NCI-H526 treated with DMSO at 0.1 percent for 48 hours (cell line): Measurements from ENCODE around the gene TRIP13.
"Not testable (repeated sequence)": the region's sequence is repeated elsewhere in the genome, so short reads cannot be mapped to it uniquely, and the experiment has no call there.

Experiments used
- DNase-seq: peaks from one replicate; lab custom pipeline; 2025; lab: John Stamatoyannopoulos, UW

Gene TRIP13

DNA sequence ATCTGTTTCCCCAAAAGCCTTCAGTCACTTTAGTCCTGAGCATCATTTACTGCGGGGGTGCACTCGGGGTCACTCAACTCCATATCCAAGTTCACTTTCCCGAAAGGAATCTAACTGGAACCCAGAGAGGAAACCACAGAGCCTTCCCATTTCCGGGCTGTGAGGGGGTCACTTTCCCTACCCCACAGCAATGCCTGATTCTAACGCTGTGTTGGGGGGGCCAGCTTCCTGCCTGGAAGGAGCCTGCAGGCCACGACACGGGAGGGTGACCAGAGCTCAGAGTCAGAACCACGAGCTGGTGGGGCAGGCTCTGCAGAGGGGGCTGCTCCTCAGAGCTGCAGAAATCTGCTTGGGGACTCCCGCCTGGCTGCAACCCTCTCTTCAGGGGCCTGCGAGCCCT, 20.4 kb upstream of the TRIP13 start:
- no peak for DNase-seq

DNA sequence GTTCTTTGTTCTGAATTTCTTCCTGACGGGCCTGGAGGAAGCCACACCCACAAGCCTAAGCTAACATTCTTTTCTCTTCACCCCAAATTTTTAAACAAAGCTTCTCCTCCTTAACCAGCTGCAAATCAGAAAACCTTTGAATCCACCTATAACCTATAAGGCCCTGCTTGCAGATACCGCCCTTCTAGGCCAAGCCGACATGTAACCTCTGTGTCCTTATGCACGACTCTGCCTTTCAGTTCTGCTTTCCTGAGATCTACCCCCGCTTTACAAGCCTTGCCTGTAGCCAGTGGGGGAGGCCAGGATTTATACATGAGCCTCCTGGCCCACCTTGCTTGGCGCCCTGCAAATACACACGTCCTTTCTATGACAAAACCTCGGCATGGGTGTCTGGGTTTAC, 19.4 kb upstream of the TRIP13 start:
- DNase-seq = no peak

DNA sequence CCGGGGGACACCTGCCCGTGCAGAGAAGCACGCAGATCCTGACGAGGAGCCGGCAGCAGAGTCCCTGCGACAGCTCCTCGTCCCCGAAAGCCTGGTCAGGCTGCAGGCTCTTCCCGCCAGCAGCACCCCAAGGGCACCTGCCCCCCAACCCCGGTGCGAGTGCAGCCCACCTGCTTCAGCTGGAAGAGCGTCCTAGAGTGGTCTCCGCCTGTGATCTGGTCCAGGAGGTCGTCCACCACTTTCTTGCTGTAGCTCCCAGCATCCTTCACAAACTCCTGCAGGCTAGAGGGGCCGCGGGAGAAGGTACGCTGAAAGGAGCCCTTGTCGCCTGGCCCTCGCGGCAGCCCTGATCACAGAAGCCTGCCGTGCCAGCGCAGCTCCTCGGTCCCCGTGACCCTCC, 16.8 kb upstream of the TRIP13 start:
- DNase-seq = no peak

DNA sequence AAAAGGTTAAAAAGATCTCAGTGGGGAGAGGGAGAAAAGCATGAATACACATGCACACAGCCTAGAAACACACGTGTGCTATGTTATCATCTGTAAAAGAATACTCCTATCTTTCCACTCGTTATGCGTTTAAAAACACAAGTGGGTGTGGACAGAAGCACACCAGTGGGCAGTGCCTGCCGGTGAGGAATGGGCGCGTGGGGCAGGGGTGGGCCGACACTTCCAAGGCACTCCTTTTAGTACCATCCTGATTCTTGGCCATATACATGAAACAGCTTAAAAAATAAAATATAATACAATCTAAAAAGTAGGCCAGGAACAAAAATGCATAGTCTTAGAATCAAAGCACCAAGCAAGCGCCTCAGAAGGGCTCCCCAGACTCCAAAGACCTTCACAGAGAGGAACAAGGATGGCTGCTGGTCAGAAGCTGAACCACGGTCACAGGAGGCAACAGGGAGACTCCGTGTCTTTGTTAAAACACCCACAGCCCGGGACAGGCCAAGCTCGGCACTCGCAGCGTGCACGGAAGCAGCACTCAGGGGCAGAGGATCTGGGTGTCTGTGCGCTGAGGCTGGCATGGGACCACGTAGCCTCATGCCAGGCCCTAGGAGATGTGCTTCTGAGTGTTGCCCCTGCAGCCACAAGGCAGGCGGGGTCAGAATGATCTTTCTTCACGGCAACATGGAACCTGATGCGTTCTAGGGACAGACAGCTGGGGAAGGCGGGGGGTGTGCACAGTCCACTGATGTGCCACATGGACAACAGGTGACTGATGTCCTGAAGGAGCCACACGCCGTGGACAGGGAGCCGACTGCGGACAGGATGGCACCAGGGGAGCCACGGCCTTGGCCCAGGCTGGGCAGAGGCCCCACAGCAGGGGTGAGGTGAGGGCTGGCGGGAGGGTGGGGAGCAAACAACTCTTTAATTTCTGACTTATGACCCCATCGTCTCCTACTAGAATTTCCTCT, 16.0 kb upstream of the TRIP13 start:
- no peak for DNase-seq

DNA sequence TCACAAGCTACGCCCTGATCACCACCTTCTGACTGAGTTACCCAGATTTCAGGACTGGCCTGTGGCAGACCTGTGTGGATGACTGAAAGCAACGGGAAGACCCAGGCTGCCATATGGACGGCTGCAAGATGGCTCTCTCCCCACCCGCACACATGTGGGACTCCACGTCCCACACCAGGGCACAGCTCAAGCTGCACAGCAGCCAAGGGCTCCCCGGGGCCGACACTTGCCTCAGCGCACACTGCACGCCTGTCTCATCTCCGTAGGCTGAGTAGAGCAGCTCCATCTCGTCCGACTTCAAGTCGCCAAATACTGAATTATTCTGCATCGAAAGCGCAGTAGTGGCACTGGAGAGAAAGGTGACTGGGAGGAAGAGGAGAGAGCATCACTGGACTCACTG, 14.6 kb upstream of the TRIP13 start:
- no peak for DNase-seq

DNA sequence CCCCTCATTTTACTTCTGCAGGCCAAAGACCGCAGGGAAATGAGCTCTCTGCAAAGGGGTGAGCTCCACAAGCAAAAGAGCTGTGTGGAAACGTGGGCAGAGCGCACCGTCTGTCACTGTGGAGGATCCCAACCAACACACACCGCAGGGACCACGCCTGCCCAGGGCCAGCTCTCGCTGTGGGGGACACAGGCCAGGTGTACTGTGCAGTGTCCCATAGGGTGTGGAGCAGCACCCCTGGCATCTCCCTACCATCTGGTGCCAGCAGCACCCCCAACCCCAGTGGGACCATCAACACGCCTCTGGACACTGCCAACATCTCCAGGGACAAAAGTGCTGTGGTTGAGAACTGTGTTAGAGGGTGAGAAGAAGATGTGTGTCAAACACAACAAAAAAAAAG, 14.0 kb upstream of the TRIP13 start:
- DNase-seq = not testable (repeated sequence)

DNA sequence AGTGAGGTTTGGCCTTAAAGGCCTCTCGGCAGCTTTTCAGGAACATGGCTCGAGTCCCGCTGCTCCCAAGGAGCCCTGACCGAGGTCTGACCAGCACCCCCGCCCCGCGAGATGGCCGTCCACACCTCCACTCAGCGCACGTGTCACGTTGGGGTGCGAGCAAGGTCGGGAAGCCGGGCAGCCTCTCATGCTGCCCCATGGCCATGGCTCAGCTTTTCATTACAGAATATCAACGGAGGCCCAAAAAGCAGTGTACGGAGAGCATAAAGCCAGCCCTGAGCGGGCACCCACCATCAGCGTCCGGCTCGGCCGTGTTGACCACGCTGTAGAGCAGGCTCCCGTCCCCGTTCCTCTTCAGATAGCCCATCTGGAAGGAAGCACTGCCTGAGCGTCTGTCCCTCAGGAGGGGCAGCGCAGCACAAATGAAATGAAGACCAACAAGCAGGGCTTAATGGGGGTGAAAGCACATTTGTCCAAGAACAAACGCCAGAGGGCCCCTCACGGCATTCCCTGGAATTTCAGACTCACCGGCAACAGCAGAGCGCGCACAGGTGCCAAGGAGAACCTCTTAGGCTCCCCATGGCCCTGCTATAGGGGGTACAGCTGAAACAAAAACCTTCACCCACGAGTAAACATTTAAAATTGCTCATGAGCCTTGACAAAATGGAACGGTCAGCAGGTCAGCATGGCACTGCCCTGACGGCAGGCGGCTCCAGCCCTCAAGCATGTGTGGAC, 11.7 kb upstream of the TRIP13 start:
- DNase-seq = no peak

DNA sequence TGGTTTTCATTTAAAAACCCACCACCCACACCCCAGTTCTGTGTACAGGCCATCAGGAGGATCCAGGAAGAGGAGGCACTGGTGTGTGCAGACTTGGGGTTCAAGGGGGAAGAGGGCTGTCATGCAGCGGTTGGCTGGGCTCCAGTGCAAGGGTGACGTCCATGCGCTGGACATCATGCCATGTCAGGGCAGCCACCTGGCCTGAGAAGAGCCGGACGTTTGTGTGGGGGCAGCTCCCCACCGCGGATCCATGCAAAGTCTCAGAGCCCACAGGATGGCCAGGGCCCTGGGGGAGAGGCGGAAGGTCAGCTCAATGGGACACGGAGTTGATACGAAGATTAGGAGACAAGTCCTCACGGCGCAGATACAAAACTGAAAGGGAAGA, 11.1 kb upstream of the TRIP13 start:
- DNase-seq = no peak

DNA sequence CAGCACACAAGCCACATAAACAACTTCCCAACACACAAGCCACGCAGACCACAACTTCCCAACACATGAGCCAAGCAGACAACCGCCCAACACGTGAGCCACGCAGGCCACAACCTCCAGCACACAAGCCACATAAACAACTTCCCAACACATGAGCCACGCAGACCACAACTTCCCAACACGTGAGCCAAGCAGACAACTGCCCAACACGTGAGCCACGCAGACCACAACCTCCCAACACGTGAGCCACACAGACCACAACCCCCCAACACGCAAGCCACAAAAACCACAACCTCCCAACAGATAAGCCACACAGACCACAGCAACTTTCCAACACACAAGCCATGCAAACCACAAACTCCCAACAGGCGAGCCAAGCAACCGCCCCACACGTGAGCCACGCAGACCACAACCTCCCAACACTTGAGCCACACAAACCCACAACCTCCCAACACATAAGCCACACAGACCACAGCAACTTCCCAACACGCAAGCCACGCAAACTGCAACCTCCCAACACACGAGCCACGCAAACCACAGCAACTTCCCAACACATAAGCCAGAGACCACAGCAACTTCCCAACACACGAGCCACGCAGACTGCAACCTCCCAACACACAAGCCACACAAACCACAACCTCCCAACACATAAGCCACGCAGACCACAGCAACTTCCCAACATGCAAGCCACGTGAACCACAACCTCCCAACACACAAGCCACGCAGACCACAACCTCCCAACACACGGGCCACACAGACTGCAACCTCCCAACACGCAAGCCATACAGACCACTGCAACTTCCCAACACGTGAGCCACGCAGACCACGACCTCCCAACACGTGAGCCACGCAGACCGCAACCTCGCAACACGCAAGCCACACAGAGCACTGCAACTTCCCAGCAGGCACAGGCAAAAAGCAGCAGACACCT, 10.2 kb upstream of the TRIP13 start:
- no peak for DNase-seq

DNA sequence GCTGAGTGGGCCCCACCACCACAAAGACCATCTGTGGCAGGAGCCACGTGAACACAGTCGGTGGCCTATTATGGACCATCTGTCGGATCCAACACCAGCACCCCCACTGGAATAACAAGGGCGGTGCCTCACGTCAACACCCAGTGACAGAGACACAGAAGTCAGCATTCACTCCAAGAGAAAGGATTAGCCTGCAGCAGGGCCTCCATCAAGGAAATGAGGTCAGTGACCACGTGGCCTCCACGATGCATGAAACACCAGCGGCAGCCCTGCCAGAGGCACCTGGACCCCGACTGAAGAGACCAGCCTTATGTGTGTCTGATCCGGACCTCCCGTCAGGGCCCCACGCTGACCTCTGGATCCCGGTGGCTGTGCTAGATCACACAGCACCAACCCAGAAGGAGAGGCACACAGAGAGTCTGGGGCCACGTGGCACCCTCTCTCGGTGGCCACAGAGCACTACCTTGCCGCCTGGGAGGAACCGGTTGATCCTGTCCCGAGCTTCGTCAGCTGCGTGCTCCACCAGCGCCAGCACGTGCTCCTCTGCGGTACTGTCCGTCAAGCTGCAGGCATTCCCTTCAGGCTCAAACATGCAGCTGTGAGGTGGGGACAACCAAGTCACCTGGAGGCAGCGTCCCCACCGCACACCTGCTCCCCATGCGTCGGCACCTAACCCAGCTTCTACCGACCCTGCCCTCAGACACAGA, 9.1 kb upstream of the TRIP13 start:
- no peak for DNase-seq

DNA sequence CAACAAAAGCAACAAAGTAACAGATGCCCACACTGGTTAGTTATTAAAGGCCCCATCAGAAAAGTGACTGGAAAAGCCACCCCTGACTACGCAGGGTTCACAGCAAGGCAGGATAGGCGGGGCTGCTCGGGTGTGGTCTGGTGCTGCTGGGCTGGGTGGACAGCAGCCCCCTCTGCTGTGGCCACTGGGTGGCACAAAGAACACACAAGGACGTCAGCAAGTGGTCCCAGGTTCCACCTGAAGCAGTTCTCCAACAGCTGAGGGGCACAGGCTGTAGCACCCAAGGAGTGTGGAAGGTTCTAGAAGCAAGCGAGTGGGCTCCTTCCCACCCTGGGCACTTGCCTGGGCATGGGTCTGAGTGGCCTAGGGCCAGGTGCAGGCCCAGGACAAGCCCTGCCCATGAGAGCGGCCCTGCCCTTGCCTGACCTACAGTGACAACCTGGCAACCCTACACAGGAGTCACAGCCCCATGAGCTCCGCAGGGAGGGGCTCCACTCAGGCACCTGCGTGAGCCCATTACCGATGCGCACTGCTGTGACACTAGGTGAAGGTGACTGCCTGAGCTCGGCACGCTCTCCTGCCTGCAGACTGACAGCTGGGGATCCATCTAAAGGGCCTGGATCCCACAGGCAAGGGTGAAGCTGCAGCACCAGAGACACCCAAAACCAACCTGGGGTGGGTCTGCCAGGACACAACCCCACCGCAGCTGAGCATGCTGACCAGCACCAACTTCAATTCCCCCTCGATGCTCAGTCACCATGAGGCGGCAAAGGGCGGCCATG, 8.1 kb upstream of the TRIP13 start:
- no peak for DNase-seq

DNA sequence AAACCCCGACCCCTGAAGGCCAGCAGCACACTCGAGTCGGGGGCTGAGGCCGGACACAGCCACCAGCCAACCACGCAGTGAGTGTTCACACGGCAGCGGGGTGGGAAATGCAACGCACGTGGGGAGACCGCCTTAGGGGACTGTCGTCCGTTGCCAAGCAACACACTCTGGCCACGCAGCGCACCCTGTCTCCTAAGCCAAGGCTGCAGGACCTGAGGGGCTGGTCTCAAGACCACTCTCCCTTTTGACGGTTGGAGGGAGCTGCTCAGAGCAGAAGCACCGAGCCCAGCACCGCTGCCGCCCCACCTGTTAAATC, 7.6 kb upstream of the TRIP13 start:
- no peak for DNase-seq

DNA sequence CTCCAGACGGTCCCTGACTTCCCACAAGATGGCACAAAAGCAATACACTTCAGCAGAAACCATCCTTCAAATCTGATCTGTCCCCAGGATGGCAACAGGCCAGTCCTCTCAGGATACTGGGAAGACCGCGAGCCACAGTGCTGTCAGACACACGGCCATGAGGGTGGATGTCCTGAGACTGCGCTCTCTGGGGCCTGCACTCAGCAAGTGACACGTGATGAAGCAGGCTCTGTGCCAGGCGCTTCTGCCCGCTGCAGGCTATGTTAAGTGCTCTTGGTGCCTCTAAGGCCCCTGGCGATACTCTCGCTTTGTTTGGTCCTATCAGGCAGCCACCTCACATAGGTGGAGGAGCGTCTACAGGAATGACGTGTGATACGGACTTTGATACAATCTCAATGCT, 7.2 kb upstream of the TRIP13 start:
- DNase-seq = no peak

DNA sequence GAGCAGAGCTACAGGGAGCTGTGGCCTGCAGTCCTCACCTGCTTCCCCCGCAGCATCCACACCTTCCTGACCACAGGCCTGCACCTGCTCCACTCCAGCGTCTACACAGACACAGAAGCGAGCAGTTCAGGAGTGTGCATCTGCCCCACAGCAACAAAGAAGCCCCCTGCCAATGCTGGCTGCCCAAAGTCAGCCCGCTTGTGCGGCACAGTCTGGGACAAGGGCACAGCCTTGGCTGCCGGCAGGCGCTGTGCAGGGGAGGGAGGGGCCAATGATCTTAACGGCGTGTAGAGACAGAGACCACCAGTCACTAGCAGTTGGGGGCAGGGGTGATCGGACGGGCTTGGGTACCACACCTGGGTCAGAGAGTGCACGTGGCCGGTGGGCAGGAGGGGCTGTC, 6.6 kb upstream of the TRIP13 start:
- no peak for DNase-seq

DNA sequence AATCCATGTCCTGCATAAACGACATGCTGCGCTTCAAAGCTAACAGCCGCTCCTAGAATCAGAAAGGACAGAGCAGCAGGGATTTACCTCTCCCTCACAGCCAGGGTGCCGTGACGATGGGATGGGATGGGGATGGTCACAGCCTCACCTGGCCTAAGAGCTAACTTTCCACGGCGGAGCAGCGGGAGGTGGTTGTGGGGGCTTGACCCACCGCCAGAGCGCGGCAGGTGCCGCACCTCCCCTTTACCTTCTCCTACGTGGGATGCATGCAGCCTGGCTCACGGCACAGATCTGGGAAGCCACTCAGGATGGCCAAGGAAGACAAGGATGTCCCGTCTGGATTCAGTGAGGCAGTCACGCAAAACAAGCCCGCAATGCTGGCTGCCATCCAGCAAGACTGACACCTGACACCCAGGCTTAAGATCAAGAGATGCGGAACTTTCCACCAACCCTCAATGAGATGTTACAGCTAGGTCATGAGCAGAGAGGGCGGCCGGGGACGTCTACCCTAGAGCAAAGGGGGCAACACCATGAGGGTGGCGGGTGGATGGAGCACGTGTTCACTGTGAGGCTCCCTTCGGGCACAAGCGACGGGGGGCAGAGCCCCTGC, 5.9 kb upstream of the TRIP13 start:
- DNase-seq = no peak

DNA sequence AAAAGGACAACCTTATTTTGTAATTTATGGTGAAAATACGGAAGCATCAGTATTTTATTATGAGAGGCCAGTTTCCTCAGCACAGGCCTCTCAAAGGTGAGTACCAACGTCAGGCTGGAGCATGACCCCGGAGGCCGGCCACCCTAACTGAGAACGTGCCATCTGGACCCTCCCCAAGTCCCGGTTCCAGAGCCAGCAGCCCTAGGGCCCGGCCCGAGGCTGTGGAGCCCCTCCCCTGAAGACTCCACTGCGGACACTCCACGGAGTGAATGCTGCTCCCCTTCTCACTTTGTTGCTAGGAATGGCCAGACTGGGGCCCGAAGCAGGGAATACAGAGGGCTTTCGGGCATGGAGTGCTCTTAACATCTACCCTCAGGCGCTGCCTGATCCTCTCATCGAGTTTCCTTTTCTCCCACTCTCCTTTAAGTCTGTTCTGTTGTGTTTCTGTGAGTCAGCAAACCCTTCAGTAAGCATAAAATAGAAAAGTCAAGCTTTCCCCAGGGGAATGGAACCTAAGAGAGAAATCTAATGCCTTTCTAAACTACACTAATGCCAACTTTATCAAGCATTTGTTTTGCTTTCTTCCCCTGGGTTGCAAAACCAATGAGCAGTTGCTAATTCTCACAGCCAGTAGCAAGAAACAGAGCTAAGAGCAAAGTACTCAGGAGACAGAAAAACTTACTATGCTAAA, 4.6 kb upstream of the TRIP13 start:
- no peak for DNase-seq

DNA sequence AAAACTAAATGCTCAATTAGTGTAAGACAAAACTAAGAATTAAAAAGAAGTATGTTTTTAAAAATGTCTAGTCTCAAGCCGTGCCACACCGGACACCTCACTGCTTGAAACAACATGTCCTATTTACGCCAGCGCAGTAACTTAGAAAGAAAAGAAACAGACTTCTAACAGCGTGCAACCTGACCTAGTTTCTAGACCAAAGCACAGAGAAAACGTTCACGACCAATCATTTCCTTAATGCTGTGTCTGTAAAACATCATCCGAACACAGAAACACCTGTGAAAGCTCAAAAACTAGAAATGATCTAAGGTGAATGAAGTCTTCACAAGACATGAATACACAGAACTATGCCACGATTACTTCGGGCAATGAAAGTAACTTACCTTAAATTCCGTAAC, 4.0 kb upstream of the TRIP13 start:
- DNase-seq = no peak

DNA sequence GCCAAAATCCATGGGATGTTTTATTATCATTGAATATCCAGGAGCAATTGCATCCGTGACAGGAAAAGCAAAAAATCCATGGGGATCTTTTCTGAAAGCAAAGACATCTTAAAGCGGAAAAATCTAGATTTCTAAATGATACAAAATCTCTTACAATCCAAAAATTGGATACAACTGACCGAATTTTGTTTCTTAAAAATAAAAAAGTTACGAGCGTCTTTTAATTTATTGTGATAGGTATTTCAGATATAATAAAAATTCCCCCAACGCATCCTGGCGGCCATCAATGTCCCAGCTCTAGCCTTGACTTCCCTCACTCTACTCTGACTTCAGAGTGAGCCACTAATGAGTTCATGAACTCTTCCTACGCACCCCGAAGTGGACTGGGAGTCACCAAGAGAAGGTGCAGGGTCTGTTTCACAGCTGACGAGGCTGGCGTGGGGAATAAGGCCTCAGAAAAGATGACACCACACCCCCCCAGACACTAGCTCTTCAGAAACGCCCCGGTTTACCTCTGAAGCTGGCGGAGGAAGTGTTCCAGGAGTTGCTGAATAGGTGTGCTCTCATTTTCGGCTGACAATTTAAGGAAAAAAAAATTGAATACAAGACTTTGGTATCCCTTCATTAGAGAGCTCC, 3.5 kb upstream of the TRIP13 start:
- DNase-seq = no peak

DNA sequence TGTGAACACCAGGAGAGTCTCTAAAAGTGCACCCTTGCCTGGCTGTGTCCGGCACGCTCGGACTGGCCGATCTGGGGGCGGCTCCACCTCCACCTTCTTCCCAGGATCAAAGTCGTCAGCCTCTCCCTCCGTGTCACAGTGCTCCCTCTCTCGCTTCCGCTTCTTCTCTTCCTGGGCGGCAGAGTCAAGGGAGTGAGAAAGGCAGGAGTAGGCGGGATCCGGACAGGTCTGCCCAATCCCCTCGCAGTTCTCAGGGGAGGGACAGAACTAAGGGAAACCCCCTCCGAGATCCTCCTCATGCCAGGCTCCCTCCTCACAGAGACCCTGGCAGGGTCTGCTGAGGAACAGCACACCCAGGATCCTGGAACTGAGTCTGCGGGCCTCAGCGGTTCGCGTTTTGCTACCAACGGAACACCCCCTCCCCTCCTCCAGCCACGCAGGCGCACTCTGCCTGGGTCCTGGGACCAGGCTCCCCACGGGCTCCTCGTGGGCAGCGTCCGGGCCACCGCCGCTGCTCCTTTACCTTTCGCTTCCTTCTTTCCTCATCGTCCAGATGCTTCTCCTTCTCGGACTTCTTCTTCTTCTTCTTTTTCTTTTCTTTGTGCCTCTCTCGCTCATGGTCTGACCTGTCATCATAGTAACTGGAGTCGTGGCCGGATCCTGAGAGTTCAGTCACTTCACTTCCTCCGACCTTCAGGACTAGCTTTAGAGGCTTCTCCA, 1.4 kb upstream of the TRIP13 start:
- DNase-seq = no peak
